Calu3 (cell line): ENCODE measurements around the gene BMP10. TPM values are rescaled to one million over a fixed set of nuclear protein-coding genes. Genes with fewer than 3 reads are reported as not detected.

Experiments used
- BruUV-seq: library from RNA; stranded (reverse); fragments of 400-500 nt; replicated peaks from 2 replicates; lab custom pipeline; 2021; lab: Mats Ljungman, UMichigan
- CTCF ChIA-PET: fragments of 300-600 bp; sonication (Branson Sonifier 250); formaldehyde crosslinking; loops from one replicate; lab custom pipeline; 2022; ENCODE audit warnings: antibody characterized with exemption; lab: Charles Lee
- DNase-seq: peaks from one replicate; pipeline ENCODE4 v3.0.0; 2022
- H3K27ac Mint-ChIP-seq: one replicate; pipeline ENCODE4 v1.8.0; 2022; ENCODE audit warnings: mixed read lengths; ENCODE audit not compliant: unreplicated experiment
- H3K27me3 Mint-ChIP-seq: one replicate; pipeline ENCODE4 v1.8.0; 2022; ENCODE audit warnings: mixed read lengths; ENCODE audit not compliant: unreplicated experiment
- H3K36me3 Mint-ChIP-seq: one replicate; pipeline ENCODE4 v1.8.0; 2022; ENCODE audit warnings: mild to moderate bottlenecking, moderate library complexity, mixed read lengths; ENCODE audit not compliant: insufficient read depth, unreplicated experiment
- H3K4me1 Mint-ChIP-seq: one replicate; pipeline ENCODE4 v1.8.0; 2022; ENCODE audit warnings: mild to moderate bottlenecking, low read depth, mixed read lengths; ENCODE audit not compliant: unreplicated experiment
- H3K4me3 Mint-ChIP-seq: one replicate; pipeline ENCODE4 v1.8.0; 2022; ENCODE audit warnings: mild to moderate bottlenecking, low read depth, moderate library complexity, mixed read lengths; ENCODE audit not compliant: unreplicated experiment
- H3K9me3 Mint-ChIP-seq: one replicate; pipeline ENCODE4 v1.8.0; 2022; ENCODE audit warnings: low read depth, mixed read lengths; ENCODE audit not compliant: unreplicated experiment
- CTCF ChIP-seq: fragments of 200-600 bp; IDR thresholded peaks from one replicate; pipeline ENCODE4 v1.8.0; 2022; ENCODE audit warnings: antibody characterized with exemption; ENCODE audit not compliant: unreplicated experiment
- intact Hi-C: fragments of 100-400 bp; cut with micrococcal nuclease; formaldehyde crosslinking; loops from one replicate; pipeline ENCODE4 v1.10.0; 2022; ENCODE audit not compliant: unreplicated experiment
- total RNA-seq: library from RNA; stranded (reverse); gene quantifications from 2 replicates; pipeline ENCODE4 v1.2.3, GENCODE V29; 2022

The BMP10 gene
- total RNA-seq, 1 experiment from 2014 or later, result not detected

GRCh38 chr2:68889500-68889899 is 18.3 kb upstream of the BMP10 start:
- no peak for DNase-seq
- BruUV-seq, result no TSS peak
- H3K4me3 Mint-ChIP-seq, result no peak overlapping the region
- H3K9me3 Mint-ChIP-seq, result no peaks in the 10 kb centered on the region
- no peaks in the 10 kb centered on the region for H3K4me1 Mint-ChIP-seq
- intact Hi-C loops, result no loop called here
- no peak for TF ChIP-seq CTCF
- no peaks in the 10 kb centered on the region for H3K36me3 Mint-ChIP-seq
- H3K27ac Mint-ChIP-seq, result no peak overlapping the region
- H3K27me3 Mint-ChIP-seq, result peaks cover 71% of the 10 kb centered on the region
- CTCF ChIA-PET, result no interaction called here

DNA sequence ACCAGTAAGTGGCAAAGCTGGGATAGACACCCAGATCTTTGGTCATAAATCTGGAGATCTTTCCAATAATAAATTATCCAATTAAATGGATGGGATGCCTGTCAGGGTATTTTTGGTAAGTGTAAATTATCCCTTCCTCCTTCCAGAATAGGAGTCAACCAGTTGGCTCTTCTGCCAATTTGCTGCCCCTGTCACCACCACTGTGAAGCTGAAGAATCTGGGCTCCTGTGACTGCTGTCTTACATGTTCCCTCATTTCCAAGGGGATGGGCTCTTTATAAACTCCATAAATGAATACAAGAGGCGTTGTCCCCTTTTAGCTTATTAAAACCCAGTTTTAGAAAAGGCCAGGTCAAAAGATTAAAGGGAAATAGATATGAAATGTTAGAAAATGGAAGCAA is 17.8 kb upstream of the BMP10 start:
- no TSS peak for BruUV-seq
- no peaks in the 10 kb centered on the region for H3K4me1 Mint-ChIP-seq

GRCh38 chr2:68888038-68888704 is 17.0 kb upstream of the BMP10 start:
- Mint-ChIP-seq H3K27me3 (peaks cover 71% of the 10 kb centered on the region), H3K4me1 (no peaks in the 10 kb centered on the region), H3K4me3 (no peak overlapping the region), H3K36me3 (no peaks in the 10 kb centered on the region), H3K9me3 (no peaks in the 10 kb centered on the region), H3K27ac (no peak overlapping the region)
- no TSS peak for BruUV-seq
- no peak for TF ChIP-seq CTCF
- CTCF ChIA-PET, result no interaction called here
- intact Hi-C loops, result no loop called here
- no peak for DNase-seq

More for the DNA sequence above, 17.8 kb upstream of the BMP10 start:
- CTCF ChIA-PET, result no interaction called here
- no peaks in the 10 kb centered on the region for H3K36me3 Mint-ChIP-seq
- H3K27me3 Mint-ChIP-seq, result peaks cover 71% of the 10 kb centered on the region
- DNase-seq, result no peak
- no peak overlapping the region for H3K4me3 Mint-ChIP-seq
- no peak for TF ChIP-seq CTCF
- intact Hi-C loops, result no loop called here
- H3K9me3 Mint-ChIP-seq, result no peaks in the 10 kb centered on the region
- no peak overlapping the region for H3K27ac Mint-ChIP-seq

GRCh38 chr2:68885811-68886075 is 14.5 kb upstream of the BMP10 start:
- intact Hi-C loops, result no loop called here
- Mint-ChIP-seq H3K9me3 (no peaks in the 10 kb centered on the region), H3K4me3 (no peak overlapping the region), H3K36me3 (no peaks in the 10 kb centered on the region), H3K27me3 (peaks cover 72% of the 10 kb centered on the region), H3K4me1 (no peaks in the 10 kb centered on the region), H3K27ac (no peak overlapping the region)
- CTCF ChIA-PET, result no interaction called here
- BruUV-seq, result no TSS peak
- DNase-seq, result no peak
- no peak for TF ChIP-seq CTCF
